ENCODE measurements around the gene ZNF225. TPM values are rescaled to one million over a fixed set of nuclear protein-coding genes. Genes with fewer than 3 reads are reported as not detected.
A peak's percentile ranks its signal among the peaks of the same experiment; 100 is the strongest.

ZNF225 gene
- 6.2 and 6.8 TPM in 2 replicates for total RNA-seq

GRCh38 chr19:44113138-44113783 is at the start of gene ZNF225:
ZNF225 (plus strand) TSS chr19:44113399; CDS start chr19:44115828, 2,429 bp downstream.
- TF ChIP-seq CTCF (IDR thresholded peaks at IDR 0.05; ENCODE audit: extremely low read depth, low read depth, low read length) = no peak
- H3K27ac ChIP-seq (ENCODE audit: low read depth, low read length) = peak within 1 kb of the TSS; percentile 66
- peak; percentile 94 for DNase-seq (ENCODE audit: insufficient read length, low spot score, missing footprints)

GRCh38 chr19:44066305-44066704 is 46.9 kb upstream of the ZNF225 start:
- Histone ChIP-seq H4K20me1 (ENCODE audit: insufficient read depth, low read length) (no peaks in the 10 kb centered on the region), H3K4me2 (ENCODE audit: insufficient read depth, low read length) (no peak overlapping the region), H2AFZ (ENCODE audit: low read length) (no peak overlapping the region), H3K27ac (ENCODE audit: low read depth, low read length) (no peak overlapping the region), H3K27me3 (ENCODE audit: insufficient read depth, low read length) (no peaks in the 10 kb centered on the region), H3K79me2 (ENCODE audit: insufficient read depth, low read length) (no peaks in the 10 kb centered on the region), H3K9me3 (ENCODE audit: low read depth, low read length) (peaks cover 21% of the 10 kb centered on the region), H3K36me3 (ENCODE audit: insufficient read depth, low read length) (peaks cover 48% of the 10 kb centered on the region), H3K4me3 (ENCODE audit: insufficient read depth, low read length) (no peak overlapping the region), H3K4me1 (ENCODE audit: insufficient read depth, low read length) (no peaks in the 10 kb centered on the region)
- no peak for TF ChIP-seq CTCF (IDR thresholded peaks at IDR 0.05; ENCODE audit: extremely low read depth, low read depth, low read length)
- DNase-seq (ENCODE audit: insufficient read length, low spot score, missing footprints) = no peak

More at GRCh38 chr19:44113138-44113783, at the start of gene ZNF225:
- peak within 1 kb of the TSS; percentile 96 for H2AFZ ChIP-seq (ENCODE audit: low read length)
- H3K4me3 ChIP-seq (ENCODE audit: insufficient read depth, low read length) = peak within 1 kb of the TSS; percentile 81
- no peaks in the 10 kb centered on the region for H4K20me1 ChIP-seq (ENCODE audit: insufficient read depth, low read length)
- H3K36me3 ChIP-seq (ENCODE audit: insufficient read depth, low read length) = peaks cover 15% of the 10 kb centered on the region
- H3K4me2 ChIP-seq (ENCODE audit: insufficient read depth, low read length) = peak within 1 kb of the TSS; percentile 91
- peaks cover 3% of the 10 kb centered on the region for H3K4me1 ChIP-seq (ENCODE audit: insufficient read depth, low read length)
- H3K79me2 ChIP-seq (ENCODE audit: insufficient read depth, low read length) = peaks cover 21% of the 10 kb centered on the region
- peaks cover 2% of the 10 kb centered on the region for H3K9me3 ChIP-seq (ENCODE audit: low read depth, low read length)
- H3K27me3 ChIP-seq (ENCODE audit: insufficient read depth, low read length) = no peaks in the 10 kb centered on the region

- peaks cover 21% of the 10 kb centered on the region for H3K9me3 ChIP-seq (ENCODE audit: low read depth, low read length)
- peaks cover 9% of the 10 kb centered on the region for H3K4me1 ChIP-seq (ENCODE audit: insufficient read depth, low read length)
- no peaks in the 10 kb centered on the region for H3K27me3 ChIP-seq (ENCODE audit: insufficient read depth, low read length)
- peaks cover 8% of the 10 kb centered on the region for H3K79me2 ChIP-seq (ENCODE audit: insufficient read depth, low read length)
- H3K4me3 ChIP-seq (ENCODE audit: insufficient read depth, low read length) = no peak overlapping the region
- H2AFZ ChIP-seq (ENCODE audit: low read length) = no peak overlapping the region
- TF ChIP-seq CTCF (IDR thresholded peaks at IDR 0.05; ENCODE audit: extremely low read depth, low read depth, low read length) = no peak
- no peaks in the 10 kb centered on the region for H4K20me1 ChIP-seq (ENCODE audit: insufficient read depth, low read length)
- H3K27ac ChIP-seq (ENCODE audit: low read depth, low read length) = no peak overlapping the region
- peaks cover 30% of the 10 kb centered on the region for H3K36me3 ChIP-seq (ENCODE audit: insufficient read depth, low read length)
- no peak for DNase-seq (ENCODE audit: insufficient read length, low spot score, missing footprints)
- H3K4me2 ChIP-seq (ENCODE audit: insufficient read depth, low read length) = no peak overlapping the region
Observed at GRCh38 chr19:44069415-44069814, 43.8 kb upstream of the ZNF225 start.

GRCh38 chr19:44071824-44072542 is 41.2 kb upstream of the ZNF225 start, which contains the start of gene ZNF284:
ZNF284 (plus strand) TSS chr19:44072159; CDS start chr19:44076390, 4,231 bp downstream.
- Histone ChIP-seq H3K4me1 (ENCODE audit: insufficient read depth, low read length) (peaks cover 9% of the 10 kb centered on the region), H3K9me3 (ENCODE audit: low read depth, low read length) (peaks cover 5% of the 10 kb centered on the region), H3K27ac (ENCODE audit: low read depth, low read length) (peak within 1 kb of the TSS; percentile 40), H3K79me2 (ENCODE audit: insufficient read depth, low read length) (peaks cover 8% of the 10 kb centered on the region), H3K36me3 (ENCODE audit: insufficient read depth, low read length) (peaks cover 6% of the 10 kb centered on the region), H2AFZ (ENCODE audit: low read length) (peak within 1 kb of the TSS; percentile 100), H3K4me2 (ENCODE audit: insufficient read depth, low read length) (peak within 1 kb of the TSS; percentile 99), H4K20me1 (ENCODE audit: insufficient read depth, low read length) (no peaks in the 10 kb centered on the region), H3K27me3 (ENCODE audit: insufficient read depth, low read length) (no peaks in the 10 kb centered on the region), H3K4me3 (ENCODE audit: insufficient read depth, low read length) (peak within 1 kb of the TSS; percentile 95)
- TF ChIP-seq CTCF (IDR thresholded peaks at IDR 0.05; ENCODE audit: extremely low read depth, low read depth, low read length) = no peak
- peak; percentile 96 for DNase-seq (ENCODE audit: insufficient read length, low spot score, missing footprints)
